GM21737 (cell line): ENCODE measurements around the gene NIPA2.
"Not testable (repeated sequence)": the region's sequence is repeated elsewhere in the genome, so short reads cannot be mapped to it uniquely, and the experiment has no call there.

ENCODE experiments used
- ATAC-seq: cut with Tn5 transposase; IDR thresholded peaks from one replicate; pipeline ENCODE4 v1.9.1; 2021; ENCODE audit warnings: mild to moderate bottlenecking, moderate library complexity; ENCODE audit not compliant: unreplicated experiment

Gene NIPA2

GRCh38 chr15:22838292-22839042, at the start of gene NIPA2:
Gene NIPA2, plus strand, starts transcription at chr15:22838666. Its CDS starts 13,066 bp downstream, at chr15:22851732.
- peak; percentile 81 for ATAC-seq

DNA sequence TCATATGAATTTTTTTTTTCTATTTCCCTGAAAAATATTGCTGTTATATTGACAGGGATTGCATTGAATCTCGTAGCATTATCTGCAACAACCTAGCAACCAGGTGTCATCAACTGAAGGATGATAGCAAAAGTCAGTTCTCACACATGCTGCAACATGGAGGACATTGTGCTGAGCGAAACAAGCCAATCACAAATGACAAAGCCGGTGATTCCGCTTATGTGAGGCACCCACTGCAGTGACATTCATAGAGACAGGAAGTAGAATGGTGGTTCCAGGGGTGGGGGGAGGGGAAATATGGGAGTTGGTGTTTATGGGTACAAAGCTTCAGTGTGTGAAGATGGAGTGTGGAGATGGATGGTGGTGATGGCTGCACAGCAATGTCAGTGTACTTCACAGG, 44.4 kb upstream of the NIPA2 start:
- no peak for ATAC-seq

DNA sequence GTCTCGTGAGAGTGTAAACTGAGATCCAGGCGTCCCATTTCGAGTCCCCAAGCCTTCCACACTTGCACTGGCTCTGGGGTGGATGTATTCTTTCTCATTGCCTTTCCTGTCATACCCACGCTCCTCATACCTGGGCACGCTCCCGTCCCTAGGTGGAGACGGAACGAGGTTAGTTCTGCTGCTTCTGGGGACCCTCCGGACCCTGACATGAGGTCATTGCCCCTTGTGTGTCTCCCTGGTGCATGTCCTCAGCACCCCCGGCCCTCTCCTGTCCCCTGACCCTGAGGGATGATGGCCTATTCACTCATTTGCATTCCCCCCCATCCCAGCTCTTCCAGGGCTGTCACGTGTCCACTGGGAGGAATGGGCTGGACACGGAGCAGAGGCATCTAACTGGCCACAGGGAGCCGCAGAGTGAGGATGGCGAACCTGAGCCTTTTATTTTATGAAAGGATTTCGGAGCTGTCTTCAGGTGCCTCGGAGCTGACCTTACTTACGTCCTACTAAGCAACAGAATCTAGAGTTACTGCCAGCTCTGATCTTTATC, 43.8 kb upstream of the NIPA2 start:
- no peak for ATAC-seq

DNA sequence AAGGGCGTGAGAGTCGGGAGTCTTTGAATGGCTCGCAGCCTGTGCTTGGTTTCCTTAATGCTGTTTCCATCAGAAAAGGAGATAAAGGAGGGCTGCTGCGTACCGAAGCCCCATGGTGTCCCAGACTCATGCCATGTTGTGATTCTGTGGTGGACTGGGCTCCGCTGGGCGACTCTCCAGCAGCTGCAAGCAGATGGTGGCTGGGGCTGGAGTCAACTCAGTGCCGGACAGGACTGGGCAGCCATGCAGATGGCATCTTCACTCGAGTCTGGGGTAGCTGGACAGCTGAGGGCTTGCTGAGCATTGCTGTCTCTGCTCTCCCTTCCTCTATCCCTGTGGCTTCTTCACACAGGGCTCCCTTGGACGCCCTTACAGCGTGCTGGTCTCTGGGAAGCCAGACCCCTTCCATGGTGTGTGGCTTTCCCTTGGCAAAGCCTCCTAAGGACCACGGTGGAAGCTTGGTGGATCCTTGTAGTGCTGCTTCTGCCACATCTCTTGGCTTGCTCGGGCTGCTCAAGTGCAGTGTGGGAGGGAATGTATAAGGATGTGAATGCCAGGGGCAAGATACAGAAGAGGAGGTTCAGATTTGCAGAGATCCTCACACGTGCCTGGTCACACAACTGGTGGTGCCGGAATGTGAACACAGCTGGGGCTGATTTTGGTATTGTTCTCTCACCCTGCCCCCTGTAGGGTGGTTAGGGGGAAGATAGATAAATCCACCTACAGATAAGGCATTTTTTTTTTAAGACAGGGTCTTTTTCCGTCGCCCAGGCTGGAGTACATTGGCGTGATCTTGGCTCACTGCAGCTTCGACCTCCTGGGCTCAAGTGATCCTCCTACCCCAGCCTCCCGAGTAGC, 43.0 kb upstream of the NIPA2 start:
- no peak for ATAC-seq

DNA sequence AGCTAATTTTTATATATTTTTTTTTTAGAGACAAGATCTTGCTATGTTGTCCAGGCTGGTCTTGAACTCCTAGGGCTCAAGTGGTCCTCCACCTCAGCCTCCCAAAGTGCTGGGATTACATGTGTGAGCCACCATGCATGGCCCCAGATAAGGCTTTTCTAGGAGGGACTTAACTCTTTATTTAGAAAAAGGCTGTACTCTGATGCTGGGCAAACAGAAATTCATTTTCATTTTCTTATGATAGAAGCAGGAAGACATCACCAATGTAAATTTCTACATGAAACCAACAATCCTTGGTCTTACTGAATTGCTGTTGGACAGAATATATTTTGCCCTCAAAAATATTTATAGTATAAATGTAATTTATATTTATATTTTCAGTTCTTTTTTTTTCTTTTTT, 42.4 kb upstream of the NIPA2 start:
- no peak for ATAC-seq

DNA sequence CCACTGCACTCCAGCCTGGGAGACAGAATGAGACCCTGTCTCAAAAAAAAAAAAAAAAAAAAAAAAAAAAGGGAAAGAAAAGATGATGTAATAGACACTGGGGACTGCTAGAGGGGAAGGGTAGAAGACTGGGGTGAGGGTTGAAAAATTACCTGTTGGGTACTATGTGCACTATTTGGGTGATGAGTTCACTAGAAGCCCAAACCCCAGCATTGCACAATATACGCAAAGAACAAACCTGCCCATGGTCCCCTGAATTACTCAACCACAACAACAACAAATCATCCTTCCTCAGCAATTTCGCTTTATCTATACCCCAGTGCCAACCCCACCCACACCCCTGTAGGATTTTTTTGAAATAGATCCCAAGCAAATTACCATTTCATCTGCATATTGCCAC, 38.6 kb upstream of the NIPA2 start:
- no peak for ATAC-seq

- ATAC-seq = not testable (repeated sequence)
Observed at GRCh38 chr15:22803006-22803405, 35.5 kb upstream of the NIPA2 start.

DNA sequence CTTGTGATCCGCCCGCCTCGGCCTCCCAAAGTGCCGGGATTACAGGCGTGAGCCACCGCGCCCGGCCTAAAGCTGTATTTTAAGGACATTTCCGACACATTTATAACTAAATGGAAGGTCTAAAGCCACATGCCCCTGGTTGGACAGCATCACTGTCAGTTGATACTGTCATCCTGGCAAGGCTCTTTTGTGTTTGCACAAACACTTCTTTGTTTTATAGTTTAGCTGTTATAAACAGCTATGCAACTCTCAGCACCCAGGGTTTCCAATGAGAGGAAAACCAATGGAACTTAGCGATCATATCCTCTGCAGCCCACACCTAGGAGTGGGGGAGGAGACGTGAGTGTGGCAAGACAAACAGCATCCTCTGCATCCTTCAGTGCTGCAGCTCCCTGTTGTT, 32.3 kb upstream of the NIPA2 start:
- no peak for ATAC-seq

- ATAC-seq = no peak
Observed at GRCh38 chr15:22806664-22807063, 31.8 kb upstream of the NIPA2 start.

GRCh38 chr15:22807831-22808230, 30.6 kb upstream of the NIPA2 start:
- not testable (repeated sequence) for ATAC-seq

DNA sequence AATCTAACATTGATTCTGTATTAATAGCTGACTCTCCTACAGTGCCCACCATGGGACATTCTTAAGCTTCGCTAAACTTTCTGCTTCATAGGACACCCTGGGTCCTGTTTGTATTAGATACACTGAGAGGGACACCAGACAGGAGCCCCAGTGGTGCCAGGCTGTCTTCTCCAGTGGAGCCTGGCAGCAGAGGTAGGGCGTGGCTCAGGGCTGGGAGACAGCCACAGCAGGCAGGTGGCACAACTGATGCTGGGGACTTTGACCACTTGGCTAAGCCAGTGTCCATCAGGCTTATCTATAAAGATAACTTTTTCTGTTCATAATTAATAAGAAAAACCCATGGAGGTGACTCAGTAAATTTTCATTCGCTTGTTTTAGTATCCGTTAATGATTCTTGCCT, 30.2 kb upstream of the NIPA2 start:
- no peak for ATAC-seq

- ATAC-seq = no peak
Observed at GRCh38 chr15:22808761-22809280, 29.6 kb upstream of the NIPA2 start.

- no peak for ATAC-seq
Observed at GRCh38 chr15:22810033-22810852, 28.2 kb upstream of the NIPA2 start.

- no peak for ATAC-seq
Observed at GRCh38 chr15:22810853-22811338, 27.6 kb upstream of the NIPA2 start.

DNA sequence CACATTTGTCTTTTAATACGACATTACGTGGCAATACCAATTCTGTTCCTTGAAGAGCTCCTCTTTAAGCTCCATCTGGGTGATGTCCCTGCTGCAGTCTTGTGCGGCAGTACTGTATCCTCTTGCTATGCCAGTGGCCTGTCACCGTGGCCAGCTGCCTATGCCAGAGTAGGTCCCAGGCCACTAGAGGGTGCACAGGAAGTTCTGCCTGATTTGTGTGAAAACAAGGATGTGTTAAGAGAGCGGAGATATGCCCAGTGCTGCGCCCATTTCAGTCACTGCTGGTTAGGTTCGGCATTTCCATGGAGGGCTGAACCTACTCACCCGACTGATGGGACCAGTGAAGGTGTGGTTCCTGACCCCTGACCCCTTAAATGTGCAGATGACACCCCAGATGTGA, 26.8 kb upstream of the NIPA2 start:
- no peak for ATAC-seq

DNA sequence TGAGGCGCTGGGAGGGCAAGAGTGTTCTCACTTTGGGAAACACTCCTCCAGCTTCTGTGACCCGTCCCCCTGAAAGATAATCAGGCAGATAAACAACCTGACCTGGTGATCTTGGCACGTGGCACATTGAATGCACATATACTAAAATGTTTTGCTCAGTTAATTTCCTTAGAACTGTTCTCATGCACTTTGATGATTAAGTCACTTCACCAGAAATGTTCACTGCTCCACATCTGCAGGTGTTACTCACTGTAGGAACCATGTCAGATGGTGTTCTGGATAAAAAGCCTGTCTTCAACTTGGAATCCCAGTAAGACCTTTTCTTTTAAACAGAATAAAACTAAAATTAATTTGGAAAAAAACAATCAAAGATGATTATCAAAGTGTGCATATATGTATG, 24.6 kb upstream of the NIPA2 start:
- no peak for ATAC-seq

DNA sequence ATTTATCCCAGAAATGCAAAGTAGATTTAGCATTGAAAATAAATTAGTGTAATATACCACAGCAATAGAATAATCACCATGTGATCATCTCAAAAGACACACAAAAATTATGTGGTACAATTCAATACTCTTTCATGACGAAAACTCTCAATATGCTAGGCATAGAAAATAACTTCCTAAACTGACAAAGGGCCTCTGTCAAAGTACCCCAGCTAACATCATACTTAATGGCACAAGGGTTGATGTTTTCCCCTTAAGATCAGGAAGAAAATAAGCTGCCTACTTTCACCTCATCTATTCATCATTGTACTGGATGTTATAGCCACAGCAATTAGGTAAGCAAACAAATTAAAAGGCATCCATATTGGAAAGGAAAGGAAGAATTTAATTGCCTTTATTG, 22.7 kb upstream of the NIPA2 start:
- ATAC-seq = no peak

DNA sequence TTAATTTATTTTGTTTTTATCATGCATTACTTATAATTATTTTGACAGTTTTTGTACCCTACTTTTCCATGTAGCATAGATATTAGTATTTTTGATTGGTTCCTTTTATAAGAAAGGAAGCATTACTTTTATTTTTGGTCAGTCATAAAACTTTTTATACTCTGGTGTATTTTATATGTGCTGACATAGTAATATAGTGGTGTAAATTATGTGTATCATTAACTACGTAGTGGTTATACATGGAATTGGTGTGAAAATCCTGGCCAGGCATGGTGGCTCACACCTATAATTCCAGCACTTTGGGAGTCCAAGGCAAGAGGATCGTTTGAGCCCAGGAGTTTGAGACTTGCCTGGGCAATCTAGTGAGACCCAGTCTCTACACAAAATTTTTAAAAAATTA, 18.8 kb upstream of the NIPA2 start:
- no peak for ATAC-seq

GRCh38 chr15:22823495-22824128, 14.9 kb upstream of the NIPA2 start:
- no peak for ATAC-seq

DNA sequence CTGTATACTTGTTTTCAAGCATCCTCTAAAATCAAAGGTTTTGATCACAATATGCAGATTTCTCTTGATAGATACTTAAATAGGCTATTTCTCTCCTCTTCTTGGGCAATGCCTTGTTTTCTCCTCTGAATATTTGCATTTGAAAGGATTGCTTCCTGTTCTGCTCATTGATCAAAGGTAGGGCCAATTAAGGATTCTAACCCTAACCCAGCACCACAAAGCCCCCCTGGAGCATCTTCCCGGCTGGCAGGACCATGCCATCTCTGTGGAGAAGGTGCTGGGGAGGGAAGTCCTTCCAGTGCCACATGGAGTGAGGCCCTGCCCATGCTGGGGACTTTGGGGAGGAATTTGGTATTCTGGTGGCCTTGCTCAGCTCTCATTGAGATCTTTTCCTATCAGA, 11.3 kb upstream of the NIPA2 start:
- ATAC-seq = no peak
